ENCODE data around the gene DSCAML1.

- TF ChIP-seq CTCF (IDR thresholded peaks at IDR 0.05; ENCODE audit: low read depth, low read length): no peak
- no peak for TF ChIP-seq EZH2phosphoT487 (IDR thresholded peaks at IDR 0.05; ENCODE audit: low read depth)
Measured at GRCh38 chr11:117385471-117385870, 411.5 kb downstream of the DSCAML1 start.
